Astrocyte of the cerebellum (primary cell): ENCODE results near the gene ARL8B.

Experiments used
- DNase-seq: peaks from one replicate; pipeline ENCODE4 v3.0.0-alpha.2; 2011; ENCODE audit warnings: low read depth
- H3K4me3 ChIP-seq: 2 replicates; pipeline ENCODE4 v1.5.1; 2011; ENCODE audit warnings: mild to moderate bottlenecking, low read depth, low read length, moderate library complexity
- in situ Hi-C: cut with HindIII; loops from 2 replicates; pipeline ENCODE4 v1.10.0; 2017; ENCODE audit warnings: low sequenced_read_pairs
- TF ChIP-seq, protein P1 (sequence below): IDR thresholded peaks from 2 replicates; pipeline ENCODE4 v1.5.1; 2012; ENCODE audit warnings: low read length, low read depth, moderate library complexity, mild to moderate bottlenecking; ENCODE audit errors: missing control alignments

ARL8B gene

GRCh38 chr3:5197022-5197421 is 74.9 kb downstream of the ARL8B start:
- in situ Hi-C loops = no loop called here
- H3K4me3 ChIP-seq = no peak overlapping the region
- TF ChIP-seq, protein P1, sequence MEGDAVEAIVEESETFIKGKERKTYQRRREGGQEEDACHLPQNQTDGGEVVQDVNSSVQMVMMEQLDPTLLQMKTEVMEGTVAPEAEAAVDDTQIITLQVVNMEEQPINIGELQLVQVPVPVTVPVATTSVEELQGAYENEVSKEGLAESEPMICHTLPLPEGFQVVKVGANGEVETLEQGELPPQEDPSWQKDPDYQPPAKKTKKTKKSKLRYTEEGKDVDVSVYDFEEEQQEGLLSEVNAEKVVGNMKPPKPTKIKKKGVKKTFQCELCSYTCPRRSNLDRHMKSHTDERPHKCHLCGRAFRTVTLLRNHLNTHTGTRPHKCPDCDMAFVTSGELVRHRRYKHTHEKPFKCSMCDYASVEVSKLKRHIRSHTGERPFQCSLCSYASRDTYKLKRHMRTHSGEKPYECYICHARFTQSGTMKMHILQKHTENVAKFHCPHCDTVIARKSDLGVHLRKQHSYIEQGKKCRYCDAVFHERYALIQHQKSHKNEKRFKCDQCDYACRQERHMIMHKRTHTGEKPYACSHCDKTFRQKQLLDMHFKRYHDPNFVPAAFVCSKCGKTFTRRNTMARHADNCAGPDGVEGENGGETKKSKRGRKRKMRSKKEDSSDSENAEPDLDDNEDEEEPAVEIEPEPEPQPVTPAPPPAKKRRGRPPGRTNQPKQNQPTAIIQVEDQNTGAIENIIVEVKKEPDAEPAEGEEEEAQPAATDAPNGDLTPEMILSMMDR = no peak
- no peak for DNase-seq

GRCh38 chr3:5197470-5198312 is 75.6 kb downstream of the ARL8B start:
- H3K4me3 ChIP-seq = no peak overlapping the region
- in situ Hi-C loops = no loop called here
- no peak for DNase-seq
- TF ChIP-seq, protein P1 = no peak

DNA sequence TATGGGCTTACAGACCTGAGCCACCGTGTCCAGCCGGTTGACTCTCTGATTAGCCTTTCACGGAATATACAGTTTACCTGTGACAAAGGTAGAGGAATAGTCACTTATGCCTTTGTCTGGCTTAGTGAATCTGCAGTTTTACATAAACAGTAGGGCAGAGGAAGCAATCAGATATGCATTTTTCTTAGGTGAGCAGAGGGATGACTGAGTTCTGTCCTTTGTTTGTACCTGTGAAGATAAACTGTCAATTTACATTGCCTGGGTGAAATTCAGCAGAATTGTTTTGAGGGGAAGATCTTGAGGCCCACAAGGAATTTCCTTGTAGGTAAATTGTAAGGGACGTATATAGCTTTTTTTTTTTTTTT is 76.2 kb downstream of the ARL8B start:
- TF ChIP-seq, protein P1 = no peak
- in situ Hi-C loops = no loop called here
- H3K4me3 ChIP-seq = no peak overlapping the region
- no peak for DNase-seq

DNA sequence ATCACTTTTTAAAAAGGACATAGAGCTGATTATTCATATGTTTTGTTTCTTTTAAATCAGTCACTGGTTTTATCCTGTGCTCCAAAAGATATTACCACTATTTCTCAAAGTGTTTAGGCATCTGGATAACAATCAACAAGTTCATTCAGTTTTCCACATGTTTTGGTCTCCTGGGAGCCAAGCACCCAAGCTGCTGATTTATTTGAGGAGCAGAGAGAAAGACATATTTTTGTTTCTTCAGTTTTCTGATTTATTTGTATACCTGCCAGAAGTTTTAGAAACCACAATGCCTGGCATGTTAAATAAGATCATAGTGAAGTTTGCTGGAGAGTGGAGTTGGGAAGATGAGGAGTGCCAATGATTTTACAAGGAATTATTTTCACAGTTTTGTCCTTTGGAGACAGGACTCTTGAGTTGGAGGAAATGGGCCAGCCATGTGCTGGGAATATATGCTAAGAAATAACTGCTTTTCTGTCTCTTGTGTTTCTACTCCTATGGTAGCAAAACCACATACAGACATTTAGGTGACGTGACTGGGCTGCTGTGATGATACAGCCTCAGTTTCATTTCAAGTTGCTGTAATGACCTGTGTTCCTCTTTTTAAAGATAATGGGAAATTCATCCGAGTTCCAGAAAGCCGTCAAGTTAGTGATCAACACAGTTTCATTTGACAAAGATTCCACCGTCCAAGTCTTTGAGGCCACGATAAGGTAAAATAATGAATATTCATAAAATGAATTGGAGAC is 77.1 kb downstream of the ARL8B start:
- in situ Hi-C loops = no loop called here
- no peak overlapping the region for H3K4me3 ChIP-seq

DNA sequence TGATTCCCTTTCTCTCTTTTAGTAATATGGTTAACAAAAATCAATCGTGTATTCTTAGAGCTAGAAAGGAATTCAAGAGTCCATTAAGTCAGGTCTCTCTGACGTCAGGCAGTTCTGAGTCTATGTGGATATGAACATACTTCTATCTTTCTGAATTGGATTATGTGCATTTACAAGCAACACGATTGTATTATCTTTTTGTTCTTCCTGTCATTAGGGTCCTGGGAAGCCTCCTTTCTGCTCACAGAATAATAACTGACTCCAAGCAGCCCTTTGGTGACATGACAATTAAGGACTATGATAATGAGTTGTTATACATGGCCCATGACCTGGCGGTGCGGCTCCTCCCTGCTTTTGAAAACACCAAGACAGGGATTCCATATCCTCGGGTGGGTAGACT is 79.4 kb downstream of the ARL8B start:
- H3K4me3 ChIP-seq = no peak overlapping the region
- TF ChIP-seq, protein P1 = no peak
- no peak for DNase-seq
- in situ Hi-C loops = no loop called here

More for the DNA sequence above, 77.1 kb downstream of the ARL8B start:
- DNase-seq = no peak
- TF ChIP-seq, protein P1 = no peak

GRCh38 chr3:5202222-5202621 is 80.1 kb downstream of the ARL8B start:
- no peak overlapping the region for H3K4me3 ChIP-seq
- in situ Hi-C loops = no loop called here
- TF ChIP-seq, protein P1 = no peak
- no peak for DNase-seq
